Cardiac muscle cell (in vitro differentiated cells and primary cell): ENCODE measurements around the gene SMIM3. TPM values are rescaled to one million over a fixed set of nuclear protein-coding genes. Genes with fewer than 3 reads are reported as not detected.
A peak's percentile ranks its signal among the peaks of the same experiment; 100 is the strongest.

ENCODE experiments used
- DNase-seq, 2 donors: peaks; one replicate each; pipeline versions ENCODE4 v3.0.0 to v3.0.0-alpha.2; 2010 to 2017; ENCODE audit warnings: low read depth in 1 of 2, low spot score in 1 of 2
- H3K27ac ChIP-seq: fragments of 200-600 bp; sonication (generic); 2 replicates; pipeline ENCODE4 v1.5.1; 2016
- H3K27me3 ChIP-seq: fragments of 200-600 bp; sonication (generic); 2 replicates; pipeline ENCODE4 v1.6.0; 2016; ENCODE audit warnings: control low read depth
- H3K36me3 ChIP-seq: fragments of 200-600 bp; sonication (generic); 2 replicates; pipeline ENCODE4 v1.5.1; 2016; ENCODE audit warnings: control low read depth
- H3K4me1 ChIP-seq: fragments of 200-600 bp; sonication (generic); 2 replicates; pipeline ENCODE4 v1.8.1; 2017; ENCODE audit warnings: low read depth, mild to moderate bottlenecking, mixed run types
- H3K4me3 ChIP-seq: fragments of 200-600 bp; sonication (generic); 2 replicates; pipeline ENCODE4 v1.5.1; 2016; ENCODE audit warnings: mild to moderate bottlenecking
- H3K9me3 ChIP-seq: fragments of 200-600 bp; sonication (generic); 2 replicates; pipeline ENCODE4 v1.5.1; 2017; ENCODE audit warnings: low read depth, mild to moderate bottlenecking, control low read depth
- polyA plus RNA-seq: library from polyadenylated mRNA; unstranded; fragments of >200 nt; fragmentation: Nextera tagmentation; extraction: Ambion mirVana; gene quantifications from 2 replicates; pipeline ENCODE4 v1.2.1, GENCODE V29; 2016
- total RNA-seq: library from RNA; depleted of rRNA; stranded (reverse); fragments of >200 nt; gene quantifications from 2 replicates; pipeline ENCODE4 v1.2.3, GENCODE V29; 2016
- TF ChIP-seq, protein P1 (sequence below): IDR thresholded peaks from 2 replicates; pipeline ENCODE4 v1.5.1; 2012; ENCODE audit warnings: low read depth, mild to moderate bottlenecking, low read length

SMIM3 gene
- total and polyA plus RNA-seq, 2 experiments from 2014 or later = 16.8 to 43.5 TPM

DNA sequence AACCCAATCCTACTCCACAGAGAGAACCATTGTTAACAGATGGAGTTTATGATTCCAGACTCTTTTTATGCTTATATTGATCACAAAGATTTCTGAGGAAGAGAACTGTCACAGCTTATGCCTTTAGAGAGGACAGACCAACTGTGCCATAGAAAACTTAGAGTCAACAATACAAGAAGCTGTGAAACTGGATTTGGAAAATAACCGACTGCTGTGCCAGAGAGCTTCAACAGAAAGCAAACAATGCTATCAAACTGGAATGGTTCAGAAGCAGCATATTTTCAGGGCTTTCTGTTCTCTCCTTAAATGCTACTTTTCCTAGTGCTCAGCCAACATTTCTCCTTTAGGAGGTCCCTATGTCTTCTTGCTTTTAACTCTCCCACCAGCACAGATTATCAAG is 24.7 kb upstream of the SMIM3 start:
- peaks cover 44% of the 10 kb centered on the region for H3K36me3 ChIP-seq
- TF ChIP-seq, protein P1, sequence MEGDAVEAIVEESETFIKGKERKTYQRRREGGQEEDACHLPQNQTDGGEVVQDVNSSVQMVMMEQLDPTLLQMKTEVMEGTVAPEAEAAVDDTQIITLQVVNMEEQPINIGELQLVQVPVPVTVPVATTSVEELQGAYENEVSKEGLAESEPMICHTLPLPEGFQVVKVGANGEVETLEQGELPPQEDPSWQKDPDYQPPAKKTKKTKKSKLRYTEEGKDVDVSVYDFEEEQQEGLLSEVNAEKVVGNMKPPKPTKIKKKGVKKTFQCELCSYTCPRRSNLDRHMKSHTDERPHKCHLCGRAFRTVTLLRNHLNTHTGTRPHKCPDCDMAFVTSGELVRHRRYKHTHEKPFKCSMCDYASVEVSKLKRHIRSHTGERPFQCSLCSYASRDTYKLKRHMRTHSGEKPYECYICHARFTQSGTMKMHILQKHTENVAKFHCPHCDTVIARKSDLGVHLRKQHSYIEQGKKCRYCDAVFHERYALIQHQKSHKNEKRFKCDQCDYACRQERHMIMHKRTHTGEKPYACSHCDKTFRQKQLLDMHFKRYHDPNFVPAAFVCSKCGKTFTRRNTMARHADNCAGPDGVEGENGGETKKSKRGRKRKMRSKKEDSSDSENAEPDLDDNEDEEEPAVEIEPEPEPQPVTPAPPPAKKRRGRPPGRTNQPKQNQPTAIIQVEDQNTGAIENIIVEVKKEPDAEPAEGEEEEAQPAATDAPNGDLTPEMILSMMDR = no peak
- no peaks in the 10 kb centered on the region for H3K9me3 ChIP-seq
- no peak overlapping the region for H3K27ac ChIP-seq
- H3K27me3 ChIP-seq = no peaks in the 10 kb centered on the region
- peaks cover 9% of the 10 kb centered on the region for H3K4me1 ChIP-seq
- no peak overlapping the region for H3K4me3 ChIP-seq
- DNase-seq = no peak

DNA sequence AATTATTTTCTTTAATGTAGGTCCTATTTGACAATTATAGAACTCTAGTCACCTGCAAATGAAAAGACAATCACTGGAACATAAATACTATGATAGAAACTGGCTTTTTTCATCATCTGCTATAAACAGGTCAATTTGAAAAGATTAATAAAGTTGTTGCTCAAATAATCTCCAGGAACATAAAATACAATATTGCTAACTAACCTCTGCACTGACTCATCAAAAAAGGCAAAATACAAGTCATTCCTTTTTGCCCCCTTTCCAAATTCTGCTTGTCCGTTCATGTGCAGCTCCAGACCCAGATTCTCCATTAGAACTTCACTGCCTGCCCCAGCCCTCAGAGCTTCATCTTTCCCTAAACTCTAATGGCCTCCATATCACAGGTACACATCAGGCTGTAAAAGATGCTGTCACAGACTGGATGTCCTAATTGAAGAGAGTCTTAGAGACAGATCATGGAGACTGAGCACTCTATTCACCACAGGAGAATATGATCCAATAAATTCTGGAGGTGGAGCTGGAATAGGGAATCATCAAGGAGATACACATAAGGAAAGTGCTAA is 21.4 kb upstream of the SMIM3 start:
- Histone ChIP-seq H3K27ac (peak overlapping the region; percentile 100), H3K27me3 (no peaks in the 10 kb centered on the region), H3K4me3 (peak overlapping the region; percentile 89), H3K9me3 (no peaks in the 10 kb centered on the region), H3K4me1 (peaks cover 9% of the 10 kb centered on the region), H3K36me3 (peaks cover 26% of the 10 kb centered on the region)
- no peak for DNase-seq
- TF ChIP-seq, protein P1 = no peak

DNA sequence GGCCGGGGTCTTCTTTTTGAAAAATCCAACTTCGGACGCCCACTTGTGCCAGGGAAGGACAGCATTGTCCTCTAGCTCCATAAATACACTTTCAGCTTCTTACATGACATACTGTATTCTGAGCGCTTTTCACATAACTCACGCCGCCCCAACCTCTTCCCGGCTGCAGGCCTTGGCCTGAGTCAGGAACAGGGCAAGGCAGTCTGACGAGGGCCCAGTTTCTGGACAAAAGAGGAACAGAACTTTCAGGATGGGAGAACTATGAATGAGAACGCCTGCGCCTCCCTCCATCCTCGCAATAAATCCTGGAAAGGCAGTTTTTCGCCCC is 20.4 kb upstream of the SMIM3 start:
- H3K27ac ChIP-seq = peak overlapping the region; percentile 100
- peaks cover 9% of the 10 kb centered on the region for H3K4me1 ChIP-seq
- H3K9me3 ChIP-seq = no peaks in the 10 kb centered on the region
- peak overlapping the region; percentile 89 for H3K4me3 ChIP-seq
- no peaks in the 10 kb centered on the region for H3K27me3 ChIP-seq
- TF ChIP-seq, protein P1 = no peak
- DNase-seq = no peak
- H3K36me3 ChIP-seq = peaks cover 18% of the 10 kb centered on the region

DNA sequence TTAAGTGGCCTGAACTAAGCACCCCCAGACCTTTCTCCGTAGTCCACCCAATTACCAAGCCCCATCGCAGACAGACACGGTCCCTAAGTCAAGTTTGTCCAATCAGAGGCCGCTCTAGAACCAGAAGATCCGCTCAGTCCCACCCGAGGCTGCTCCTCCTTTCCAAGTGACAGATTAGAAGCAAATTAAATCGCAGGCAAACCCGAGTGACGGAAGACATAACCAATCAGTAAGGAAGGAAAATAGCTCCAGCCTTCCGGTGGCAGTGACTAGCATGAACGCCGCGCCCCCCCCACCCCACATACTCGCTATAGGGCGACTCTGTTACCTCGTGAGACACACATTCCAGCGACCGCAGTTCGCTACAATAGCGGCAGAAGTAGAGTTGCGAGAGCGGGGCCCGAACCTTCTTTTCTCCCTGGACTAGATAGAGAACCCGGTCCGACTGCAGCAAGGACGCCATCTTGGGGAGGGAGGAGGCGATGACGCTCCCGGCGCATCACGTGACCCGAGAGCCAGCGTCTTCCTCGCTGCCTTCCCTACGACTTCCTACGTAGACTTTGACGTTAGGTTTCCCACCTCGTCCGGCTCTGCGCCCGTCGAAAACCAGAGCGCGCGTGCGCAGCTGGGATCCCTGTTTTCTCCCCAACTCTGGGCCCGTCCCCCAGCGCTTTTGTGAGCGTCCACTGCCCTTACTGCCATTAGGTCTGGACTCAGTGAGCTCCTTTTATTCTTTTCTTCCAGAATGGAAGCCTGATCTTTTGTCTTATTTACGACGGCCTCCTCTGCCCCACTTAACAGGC is 19.8 kb upstream of the SMIM3 start, which contains the start of gene DCTN4:
TSS of gene DCTN4 (minus strand) at position 487 of the 803 bp plus-strand sequence. CDS start at position 463, 24 bp downstream.
- TF ChIP-seq, protein P1 = no peak
- H3K27ac ChIP-seq = peak within 1 kb of the TSS; percentile 100
- no peaks in the 10 kb centered on the region for H3K27me3 ChIP-seq
- peak; percentile 98 to 99 for DNase-seq
- H3K36me3 ChIP-seq = peaks cover 13% of the 10 kb centered on the region
- H3K4me1 ChIP-seq = peaks cover 12% of the 10 kb centered on the region
- H3K4me3 ChIP-seq = peak within 1 kb of the TSS; percentile 89
- no peaks in the 10 kb centered on the region for H3K9me3 ChIP-seq

DNA sequence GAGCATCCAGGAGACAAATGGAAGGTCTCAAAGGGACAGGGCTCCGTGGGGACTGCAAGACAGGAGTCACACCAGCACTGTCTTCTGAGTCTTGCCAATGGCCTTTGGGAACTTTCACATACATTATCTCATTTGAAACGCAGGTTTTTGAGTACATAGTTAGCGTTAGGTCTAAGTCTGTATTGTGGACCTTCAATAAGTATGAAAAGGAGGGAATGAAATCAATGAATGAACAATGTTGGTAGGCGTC is 19.3 kb upstream of the SMIM3 start:
- no peaks in the 10 kb centered on the region for H3K27me3 ChIP-seq
- H3K4me1 ChIP-seq = peaks cover 12% of the 10 kb centered on the region
- H3K27ac ChIP-seq = peak overlapping the region; percentile 100
- peak overlapping the region; percentile 89 for H3K4me3 ChIP-seq
- no peak for DNase-seq
- TF ChIP-seq, protein P1 = no peak
- H3K36me3 ChIP-seq = peaks cover 12% of the 10 kb centered on the region
- H3K9me3 ChIP-seq = no peaks in the 10 kb centered on the region
